Ovary (tissue), 3 donors: ENCODE results near the gene EPC2.
"Not testable (repeated sequence)": the region's sequence is repeated elsewhere in the genome, so short reads cannot be mapped to it uniquely, and the experiment has no call there.

Experiments
- CTCF ChIP-seq, 3 donors: fragments of 450-650 bp in 2 of 3; fragments of 200-600 bp in 1 of 3; IDR thresholded peaks; one replicate each; pipeline versions ENCODE4 v1.5.1 to v1.8.0; 2016 to 2022; ENCODE audit warnings: antibody characterized with exemption in 3 of 3, mild to moderate bottlenecking in 1 of 3
- EP300 ChIP-seq: sonication (generic); formaldehyde crosslinking; IDR thresholded peaks from one replicate; pipeline ENCODE4 v1.6.1; 2017; ENCODE audit warnings: antibody characterized with exemption
- POLR2A ChIP-seq: fragments of 450-650 bp; IDR thresholded peaks from one replicate; pipeline ENCODE4 v1.6.1; 2017; ENCODE audit warnings: antibody characterized with exemption, mild to moderate bottlenecking, moderate library complexity
- donor health status: DM: no; HTN: no; CAD: no.

- not testable (repeated sequence) for TF ChIP-seq CTCF (IDR thresholded peaks at IDR 0.05); POLR2A; EP300
Observed at GRCh38 chr2:148678302-148679179, 34.0 kb downstream of the EPC2 start.
